ENCODE measurements around the gene CCDC80. TPM values are rescaled to one million over a fixed set of nuclear protein-coding genes. Genes with fewer than 3 reads are reported as not detected.
"Not testable (repeated sequence)": the region's sequence is repeated elsewhere in the genome, so short reads cannot be mapped to it uniquely, and the experiment has no call there.

Gene CCDC80
- total RNA-seq, 1 donor from 2014 or later, result 160 TPM

GRCh38 chr3:112671930-112672715 lies 31.2 kb upstream of the CCDC80 start:
- no peak for TF ChIP-seq CTCF (IDR thresholded peaks at IDR 0.05)
- no peaks in the 10 kb centered on the region for H3K9me3 ChIP-seq
- DNase-seq (ENCODE audit: low spot score in 2 of 2), result no peak
- no peak overlapping the region for H3K27ac ChIP-seq
- H3K27me3 ChIP-seq, result no peaks in the 10 kb centered on the region
- H3K4me3 ChIP-seq, result no peak overlapping the region
- H3K4me1 ChIP-seq, result no peaks in the 10 kb centered on the region
- no peaks in the 10 kb centered on the region for H3K36me3 ChIP-seq
- intact Hi-C loops (cut with DNase I), result no loop called here

DNA sequence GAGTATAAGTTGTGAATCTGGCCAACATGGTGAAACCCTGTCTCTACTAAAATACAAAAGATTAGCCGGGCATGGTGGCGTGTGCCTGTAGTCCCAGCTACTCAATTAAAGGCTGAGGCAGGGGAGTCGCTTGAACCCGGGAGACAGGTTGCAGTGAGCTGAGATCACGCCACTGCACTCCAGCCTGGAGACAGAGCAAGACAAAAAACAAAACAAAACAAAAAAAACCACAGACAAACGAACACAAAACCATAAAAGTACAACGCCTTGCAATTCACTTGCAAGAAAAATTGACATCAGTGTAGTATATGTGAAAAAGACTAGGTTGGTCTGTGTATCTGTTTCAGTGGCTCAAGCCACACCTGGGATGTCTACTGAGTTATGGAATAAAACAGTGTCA lies 29.9 kb upstream of the CCDC80 start:
- DNase-seq (ENCODE audit: low spot score in 2 of 2), result no peak
- intact Hi-C loops (cut with DNase I), result no loop called here
- Histone ChIP-seq H3K27me3 (no peaks in the 10 kb centered on the region), H3K4me3 (no peak overlapping the region), H3K9me3 (no peaks in the 10 kb centered on the region), H3K36me3 (no peaks in the 10 kb centered on the region), H3K27ac (no peak overlapping the region), H3K4me1 (no peaks in the 10 kb centered on the region)
- no peak for TF ChIP-seq CTCF (IDR thresholded peaks at IDR 0.05)

- no peaks in the 10 kb centered on the region for H3K9me3 ChIP-seq
- no peak overlapping the region for H3K4me3 ChIP-seq
- no peak for TF ChIP-seq CTCF (IDR thresholded peaks at IDR 0.05)
- H3K36me3 ChIP-seq, result no peaks in the 10 kb centered on the region
- H3K4me1 ChIP-seq, result no peaks in the 10 kb centered on the region
- no peak overlapping the region for H3K27ac ChIP-seq
- H3K27me3 ChIP-seq, result no peaks in the 10 kb centered on the region
- DNase-seq (ENCODE audit: low spot score in 2 of 2), result no peak
- intact Hi-C loops (cut with DNase I), result no loop called here
These were observed 26.7 kb upstream of the CCDC80 start for GRCh38 chr3:112667599-112667998.

DNA sequence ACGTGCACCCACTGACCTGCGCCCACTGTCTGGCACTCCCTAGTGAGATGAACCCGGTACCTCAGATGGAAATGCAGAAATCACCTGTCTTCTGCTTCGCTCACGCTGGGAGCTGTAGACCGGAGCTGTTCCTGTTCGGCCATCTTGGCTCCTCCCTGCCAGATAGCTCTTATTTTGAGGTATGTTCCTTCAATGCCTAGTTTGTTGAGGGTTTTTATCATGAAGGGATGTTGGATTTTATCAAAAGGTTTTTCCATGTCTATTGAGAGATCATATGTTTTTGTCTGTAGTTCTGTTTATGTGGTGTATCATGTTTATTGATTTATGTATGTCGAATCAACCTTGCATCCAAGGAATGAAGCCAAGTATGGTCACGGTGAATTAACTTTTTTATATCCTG lies 24.1 kb upstream of the CCDC80 start:
- DNase-seq (ENCODE audit: low spot score in 2 of 2); intact Hi-C loops (cut with DNase I); H3K4me3 ChIP-seq; H3K9me3 ChIP-seq; H3K27ac ChIP-seq; H3K4me1 ChIP-seq; H3K27me3 ChIP-seq; H3K36me3 ChIP-seq: not testable (repeated sequence)

DNA sequence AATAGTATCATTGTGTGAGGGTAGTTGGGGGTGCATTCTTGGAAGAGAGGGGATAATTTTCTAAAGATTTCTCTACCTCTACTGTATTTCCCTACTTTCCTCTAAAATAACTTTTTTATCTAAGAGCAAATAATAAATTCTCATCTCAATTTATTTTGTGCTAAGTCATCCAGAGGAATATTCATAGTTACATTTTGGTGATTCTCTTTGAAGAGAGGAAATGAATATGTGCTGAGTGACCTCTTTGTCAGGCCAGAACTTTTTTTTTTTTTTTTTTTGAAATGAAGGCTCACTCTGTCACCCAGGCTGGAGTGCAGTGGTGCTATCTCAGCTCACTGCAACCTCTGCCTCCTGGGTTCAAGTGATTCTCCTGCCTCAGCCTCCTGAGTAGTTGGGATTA lies 15.1 kb upstream of the CCDC80 start:
- Histone ChIP-seq H3K27me3 (no peaks in the 10 kb centered on the region), H3K4me1 (no peaks in the 10 kb centered on the region), H3K27ac (no peak overlapping the region), H3K36me3 (no peaks in the 10 kb centered on the region), H3K9me3 (no peaks in the 10 kb centered on the region), H3K4me3 (no peak overlapping the region)
- intact Hi-C loops (cut with DNase I), result no loop called here
- no peak for TF ChIP-seq CTCF (IDR thresholded peaks at IDR 0.05)
- no peak for DNase-seq (ENCODE audit: low spot score in 2 of 2)

- Histone ChIP-seq H3K27me3 (no peaks in the 10 kb centered on the region), H3K27ac (no peak overlapping the region), H3K36me3 (no peaks in the 10 kb centered on the region), H3K4me3 (no peak overlapping the region), H3K9me3 (no peaks in the 10 kb centered on the region), H3K4me1 (no peaks in the 10 kb centered on the region)
- intact Hi-C loops (cut with DNase I), result no loop called here
- TF ChIP-seq CTCF (IDR thresholded peaks at IDR 0.05), result no peak
- DNase-seq (ENCODE audit: low spot score in 2 of 2), result no peak
These were observed 14.0 kb upstream of the CCDC80 start for GRCh38 chr3:112654979-112655378.
